ENCODE results near the gene MGST3.
"Not testable (repeated sequence)": the region's sequence is repeated elsewhere in the genome, so short reads cannot be mapped to it uniquely, and the experiment has no call there.

The MGST3 gene

DNA sequence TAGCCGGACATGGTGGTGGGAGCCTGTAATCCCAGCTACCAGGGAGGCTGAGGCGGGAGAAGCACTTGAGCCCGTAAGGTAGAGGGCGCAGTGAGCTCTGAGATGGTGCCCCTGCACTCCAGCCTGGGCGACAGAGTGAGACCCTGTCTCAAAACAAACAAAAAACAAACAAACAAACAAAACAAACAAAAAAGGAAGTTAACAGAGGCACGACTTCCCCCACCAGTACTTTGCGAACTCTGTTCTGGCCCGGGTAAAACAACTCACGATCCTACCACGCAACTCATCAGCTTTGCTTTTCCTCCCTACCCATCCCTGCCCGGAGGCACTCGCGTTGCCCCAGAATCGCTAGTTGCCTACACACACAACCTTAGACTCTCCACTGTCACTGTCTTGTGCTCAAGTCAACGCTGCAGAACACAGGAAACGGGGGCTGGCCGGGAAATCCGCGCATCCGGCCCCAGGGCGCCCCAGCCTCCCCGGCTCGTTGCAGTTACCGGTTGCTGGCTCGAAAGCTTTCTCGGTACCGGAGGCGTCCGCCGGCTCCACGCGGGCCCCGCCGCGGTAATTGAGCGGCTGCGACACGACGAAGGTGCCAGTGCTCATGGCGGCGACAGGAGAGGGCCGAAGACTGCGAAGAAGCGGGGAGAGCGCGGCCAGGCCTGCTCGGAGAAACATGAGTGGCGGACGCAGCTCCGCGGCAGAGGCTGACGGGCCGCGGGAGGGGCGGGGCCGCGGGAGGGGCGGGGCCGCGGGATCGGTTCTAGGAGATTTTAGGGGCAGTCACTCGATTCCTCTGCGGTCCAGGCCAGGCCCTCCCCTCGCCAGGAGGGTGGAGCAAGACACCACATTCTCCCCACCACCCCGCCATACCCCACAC is 67.1 kb downstream of the MGST3 start, which contains the start of gene ALDH9A1:
Gene ALDH9A1, minus strand, starts transcription at position 682 of the 880 bp plus-strand sequence. Its CDS starts 4 bp downstream, at position 678.
- peak; percentile 70 to 82 (median 75) for DNase-seq (ENCODE audit: low read depth in 3 of 3)

- DNase-seq (ENCODE audit: low read depth in 3 of 3), result no peak
Measured at GRCh38 chr1:165698761-165699052, 67.7 kb downstream of the MGST3 start.

GRCh38 chr1:165699577-165699976 is 68.5 kb downstream of the MGST3 start:
- DNase-seq (ENCODE audit: low read depth in 3 of 3), result no peak

DNA sequence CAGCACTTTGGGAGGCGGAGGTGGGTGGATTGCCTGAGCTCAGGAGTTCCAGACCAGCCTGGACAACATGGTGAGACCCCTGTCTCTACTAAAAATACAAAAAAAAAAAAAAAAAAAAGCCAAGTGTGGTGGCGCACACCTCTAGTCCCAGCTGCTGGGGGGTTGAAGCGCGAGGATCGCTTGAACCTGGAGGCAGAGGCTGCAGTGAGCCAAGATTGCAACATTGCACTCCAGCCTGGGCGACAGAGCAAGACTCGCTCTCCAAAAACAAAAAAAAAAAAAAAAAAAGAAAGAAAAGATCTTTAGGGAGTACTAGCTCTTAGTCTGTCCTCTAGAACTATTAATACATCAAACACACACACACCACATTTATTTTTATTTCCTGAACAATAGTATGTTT is 70.9 kb downstream of the MGST3 start:
- not testable (repeated sequence) for DNase-seq (ENCODE audit: low read depth in 3 of 3)

DNA sequence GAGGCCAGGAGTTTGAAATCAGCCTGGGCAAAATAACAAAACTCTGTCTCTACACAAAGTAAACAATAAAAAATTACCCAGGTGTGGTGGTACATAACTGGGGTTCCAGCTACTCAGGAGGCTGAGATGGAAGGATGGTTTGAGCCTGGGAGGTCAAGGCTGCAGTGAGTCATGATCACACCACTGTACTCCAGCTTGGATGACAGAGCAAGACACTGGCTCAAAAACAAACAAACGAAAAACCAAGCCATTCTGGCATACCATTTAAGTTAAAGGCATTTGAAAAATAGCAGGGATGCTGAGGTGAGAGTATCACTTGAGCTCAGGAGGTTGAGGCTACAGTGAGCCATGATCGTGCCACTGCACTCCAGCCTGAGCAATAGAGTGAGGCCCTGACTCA is 72.6 kb downstream of the MGST3 start:
- no peak for DNase-seq (ENCODE audit: low read depth in 3 of 3)

Measured in stimulated activated CD4-positive, alpha-beta T cell treated with anti-CD3 and anti-CD28 coated beads, TNF-alpha, amount 100 ng/mL, for 4 hours (primary cell).